CD8-positive, alpha-beta memory T cell (primary cell): ENCODE data around the gene KCNC1. TPM values are rescaled to one million over a fixed set of nuclear protein-coding genes. Genes with fewer than 3 reads are reported as not detected.

Experiments
- CTCF ChIA-PET: fragments of 350-600 bp; sonication (Branson Sonifier 250); formaldehyde crosslinking; loops from one replicate; lab custom pipeline; 2021; ENCODE audit warnings: antibody characterized with exemption; lab: Charles Lee
- POLR2A ChIA-PET: fragments of 350-600 bp; sonication (Branson Sonifier 250); formaldehyde crosslinking; loops from one replicate; lab custom pipeline; 2021; ENCODE audit warnings: antibody characterized with exemption; lab: Charles Lee
- DNase-seq, 5 donors: peaks; one replicate each; pipeline versions ENCODE4 v3.0.0 to v3.0.0-alpha.2; 2020 to 2022; ENCODE audit warnings: mixed read lengths in 1 of 5
- H3K27ac ChIP-seq: one replicate; pipeline ENCODE4 v1.7.0; 2013; ENCODE audit warnings: low read depth, mild to moderate bottlenecking, low read length, moderate library complexity
- H3K27me3 ChIP-seq: 2 replicates; pipeline ENCODE4 v1.7.0; 2013; ENCODE audit warnings: low read length, mild to moderate bottlenecking; ENCODE audit not compliant: insufficient read depth, poor library complexity, severe bottlenecking
- H3K36me3 ChIP-seq: 2 replicates; pipeline ENCODE4 v1.7.0; 2013; ENCODE audit warnings: mild to moderate bottlenecking, low read length, moderate library complexity; ENCODE audit not compliant: insufficient read depth
- H3K4me1 ChIP-seq: 2 replicates; pipeline ENCODE4 v1.7.0; 2013; ENCODE audit warnings: mild to moderate bottlenecking, low read length, moderate library complexity; ENCODE audit not compliant: insufficient read depth
- H3K4me3 ChIP-seq: 2 replicates; pipeline ENCODE4 v1.7.0; 2013; ENCODE audit warnings: mild to moderate bottlenecking, low read length
- H3K9me3 ChIP-seq: 2 replicates; pipeline ENCODE4 v1.7.0; 2013; ENCODE audit warnings: mild to moderate bottlenecking, low read length
- H3K27ac Mint-ChIP-seq, 8 donors: one replicate each; pipeline ENCODE4 v1.8.0; 2020 to 2021; ENCODE audit warnings: mixed read lengths in 8 of 8, mild to moderate bottlenecking in 6 of 8, inconsistent platforms in 3 of 8, moderate library complexity in 3 of 8
- H3K27me3 Mint-ChIP-seq, 2 donors: one replicate each; pipeline ENCODE4 v1.8.0; 2020 to 2021; ENCODE audit warnings: mixed read lengths in 2 of 2, mild to moderate bottlenecking in 1 of 2, moderate library complexity in 1 of 2
- H3K36me3 Mint-ChIP-seq, 3 donors: one replicate each; pipeline ENCODE4 v1.8.0; 2020 to 2021; ENCODE audit warnings: mixed read lengths in 3 of 3, inconsistent platforms in 1 of 3, mild to moderate bottlenecking in 1 of 3
- H3K4me1 Mint-ChIP-seq, 3 donors: one replicate each; pipeline ENCODE4 v1.8.0; 2020 to 2021; ENCODE audit warnings: mixed read lengths in 3 of 3, inconsistent platforms in 1 of 3, mild to moderate bottlenecking in 1 of 3
- H3K4me3 Mint-ChIP-seq, 7 donors: one replicate each; pipeline ENCODE4 v1.8.0; 2020 to 2021; ENCODE audit warnings: mixed read lengths in 7 of 7, mild to moderate bottlenecking in 6 of 7, moderate library complexity in 4 of 7, inconsistent platforms in 2 of 7
- H3K9me3 Mint-ChIP-seq, 5 donors: one replicate each; pipeline ENCODE4 v1.8.0; 2020 to 2022; ENCODE audit warnings: mixed read lengths in 5 of 5, mild to moderate bottlenecking in 3 of 5, moderate library complexity in 2 of 5, inconsistent platforms in 1 of 5
- polyA plus RNA-seq: library from polyadenylated mRNA; unstranded; fragments of 300-500 nt; fragmentation: Illumina TruSeq; gene quantifications from one replicate; pipeline ENCODE4 v1.2.3, GENCODE V29; 2021
- total RNA-seq, 2 experiments: library from RNA; stranded (reverse); gene quantifications; one replicate each; pipeline ENCODE4 v1.2.3, GENCODE V29; 2021

KCNC1 gene
- total and polyA plus RNA-seq, 3 experiments from 2014 or later: not detected

DNA sequence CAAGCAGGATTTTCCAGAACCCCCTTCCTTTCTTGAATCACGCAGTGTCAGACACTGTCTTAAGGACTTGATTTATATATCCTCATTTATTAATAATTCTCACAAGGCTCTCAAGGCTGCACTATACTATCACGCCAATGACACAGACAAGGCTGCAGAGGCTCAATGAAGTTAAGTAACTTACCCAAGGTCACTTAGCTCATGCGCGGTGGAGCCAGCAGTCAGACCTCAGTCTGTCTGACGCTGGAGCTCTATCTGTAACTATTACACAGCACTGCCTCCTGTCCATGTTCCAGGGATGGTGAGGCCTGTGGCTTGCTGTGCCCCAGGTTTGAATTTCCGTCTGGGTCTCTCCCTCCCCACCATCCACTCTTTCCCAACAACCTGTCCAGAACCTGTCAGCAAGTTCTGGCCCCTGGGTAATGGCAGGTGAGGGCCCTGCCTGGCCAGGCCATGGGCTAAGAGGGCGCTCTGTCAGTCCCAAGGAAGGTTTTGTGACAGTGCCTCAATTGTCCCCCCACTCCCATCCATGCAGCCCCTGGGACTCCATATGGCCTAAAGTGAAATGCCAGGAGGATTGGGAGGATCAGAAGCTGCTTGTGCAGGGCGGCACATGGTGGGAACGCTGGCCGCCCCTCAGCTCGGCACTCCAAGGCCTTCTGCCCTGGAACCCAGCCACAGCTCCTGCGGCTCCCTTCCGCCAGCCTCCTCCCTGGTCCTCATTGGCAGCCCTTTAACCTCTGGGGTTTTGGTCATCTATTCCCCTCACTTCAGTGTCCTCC is 8.6 kb downstream of the KCNC1 start:
- H3K27ac Mint-ChIP-seq: no peak overlapping the region
- no peak overlapping the region for H3K27ac ChIP-seq
- CTCF ChIA-PET: no interaction called here
- no peak overlapping the region for H3K4me3 ChIP-seq
- peak in 1 of 5 donors; percentile 7 for DNase-seq
- no peaks in the 10 kb centered on the region for H3K4me1 Mint-ChIP-seq
- peaks cover 0 to 2% (median 0%) of the 10 kb centered on the region in 5 donors for H3K9me3 Mint-ChIP-seq
- no peaks in the 10 kb centered on the region for H3K27me3 ChIP-seq
- no peaks in the 10 kb centered on the region for H3K9me3 ChIP-seq
- no peaks in the 10 kb centered on the region for H3K36me3 Mint-ChIP-seq
- peaks cover 11 to 34% of the 10 kb centered on the region in 2 donors for H3K27me3 Mint-ChIP-seq
- no peaks in the 10 kb centered on the region for H3K4me1 ChIP-seq
- no peaks in the 10 kb centered on the region for H3K36me3 ChIP-seq
- H3K4me3 Mint-ChIP-seq: no peak overlapping the region
- POLR2A ChIA-PET: no interaction called here

DNA sequence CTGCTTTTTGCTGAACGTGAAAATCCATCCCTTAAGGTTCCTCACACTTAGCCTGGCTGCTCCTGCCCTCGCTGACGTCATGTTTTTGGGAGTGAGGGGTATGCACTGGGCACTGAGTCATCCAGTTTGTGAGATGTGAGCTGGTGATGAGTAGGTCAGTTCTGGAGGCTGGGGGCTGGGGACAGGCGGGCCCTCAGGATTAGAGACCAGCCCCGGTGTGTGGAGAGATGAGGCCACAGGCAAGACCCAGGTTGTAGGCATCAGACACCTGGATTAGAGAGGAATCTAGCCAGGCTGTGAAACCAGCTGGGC is 9.2 kb downstream of the KCNC1 start:
- Mint-ChIP-seq H3K4me1 (no peaks in the 10 kb centered on the region), H3K36me3 (no peaks in the 10 kb centered on the region), H3K9me3 (peaks cover 0 to 2% (median 0%) of the 10 kb centered on the region in 5 donors), H3K27me3 (peaks cover 14 to 31% of the 10 kb centered on the region in 2 donors), H3K4me3 (no peak overlapping the region), H3K27ac (no peak overlapping the region)
- Histone ChIP-seq H3K9me3 (no peaks in the 10 kb centered on the region), H3K36me3 (no peaks in the 10 kb centered on the region), H3K4me1 (no peaks in the 10 kb centered on the region), H3K27ac (no peak overlapping the region), H3K4me3 (no peak overlapping the region), H3K27me3 (no peaks in the 10 kb centered on the region)
- ChIA-PET CTCF (no interaction called here), POLR2A (no interaction called here)
- no peak for DNase-seq

DNA sequence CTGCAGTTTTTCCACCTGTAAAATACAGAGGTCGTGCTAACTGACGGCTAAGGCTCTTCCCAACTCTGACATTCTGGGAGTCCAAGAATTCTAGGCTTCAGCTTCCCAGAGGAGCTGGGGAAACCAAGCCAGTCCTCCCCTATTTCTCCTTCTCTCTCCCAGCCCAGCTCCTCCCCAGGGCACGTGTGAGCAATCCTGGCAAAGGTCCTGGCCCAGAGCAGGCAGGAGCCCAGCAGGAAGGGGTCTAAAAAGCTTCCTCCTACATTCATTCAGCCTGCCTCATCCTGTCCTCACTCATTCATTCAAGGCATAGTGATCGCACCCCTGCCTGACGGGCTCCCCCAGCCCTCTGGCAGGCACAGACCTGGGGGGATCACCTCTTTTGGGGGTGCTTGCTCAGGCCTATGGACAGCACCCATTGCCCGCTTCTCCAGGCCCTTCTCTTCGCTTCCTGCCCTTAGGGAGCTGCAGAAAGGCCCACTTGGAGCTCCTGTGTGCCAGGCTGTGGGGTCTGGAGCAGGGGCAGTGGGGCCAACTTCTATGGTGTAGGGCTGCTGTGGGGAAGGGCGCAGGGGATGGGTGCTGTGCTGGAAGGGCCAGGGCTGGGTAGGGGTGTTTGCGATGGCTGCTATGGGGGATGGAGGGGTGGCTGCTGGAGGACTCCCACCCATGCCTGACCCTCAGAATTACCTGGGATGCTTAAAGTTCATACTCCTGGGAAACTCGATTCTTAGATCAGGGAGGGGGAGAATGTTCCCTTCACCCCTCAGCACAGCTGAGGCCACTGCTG is 9.8 kb downstream of the KCNC1 start:
- H3K36me3 ChIP-seq: no peaks in the 10 kb centered on the region
- no peak overlapping the region for H3K4me3 ChIP-seq
- H3K4me1 Mint-ChIP-seq: no peaks in the 10 kb centered on the region
- DNase-seq: peak in 1 of 5 donors; percentile 41
- H3K27ac Mint-ChIP-seq: no peak overlapping the region
- ChIA-PET CTCF (no interaction called here), POLR2A (no interaction called here)
- peaks cover 0 to 2% (median 0%) of the 10 kb centered on the region in 5 donors for H3K9me3 Mint-ChIP-seq
- no peaks in the 10 kb centered on the region for H3K36me3 Mint-ChIP-seq
- H3K27me3 Mint-ChIP-seq: peaks cover 16 to 31% of the 10 kb centered on the region in 2 donors
- no peaks in the 10 kb centered on the region for H3K9me3 ChIP-seq
- H3K27ac ChIP-seq: no peak overlapping the region
- no peaks in the 10 kb centered on the region for H3K4me1 ChIP-seq
- no peaks in the 10 kb centered on the region for H3K27me3 ChIP-seq
- no peak overlapping the region for H3K4me3 Mint-ChIP-seq

DNA sequence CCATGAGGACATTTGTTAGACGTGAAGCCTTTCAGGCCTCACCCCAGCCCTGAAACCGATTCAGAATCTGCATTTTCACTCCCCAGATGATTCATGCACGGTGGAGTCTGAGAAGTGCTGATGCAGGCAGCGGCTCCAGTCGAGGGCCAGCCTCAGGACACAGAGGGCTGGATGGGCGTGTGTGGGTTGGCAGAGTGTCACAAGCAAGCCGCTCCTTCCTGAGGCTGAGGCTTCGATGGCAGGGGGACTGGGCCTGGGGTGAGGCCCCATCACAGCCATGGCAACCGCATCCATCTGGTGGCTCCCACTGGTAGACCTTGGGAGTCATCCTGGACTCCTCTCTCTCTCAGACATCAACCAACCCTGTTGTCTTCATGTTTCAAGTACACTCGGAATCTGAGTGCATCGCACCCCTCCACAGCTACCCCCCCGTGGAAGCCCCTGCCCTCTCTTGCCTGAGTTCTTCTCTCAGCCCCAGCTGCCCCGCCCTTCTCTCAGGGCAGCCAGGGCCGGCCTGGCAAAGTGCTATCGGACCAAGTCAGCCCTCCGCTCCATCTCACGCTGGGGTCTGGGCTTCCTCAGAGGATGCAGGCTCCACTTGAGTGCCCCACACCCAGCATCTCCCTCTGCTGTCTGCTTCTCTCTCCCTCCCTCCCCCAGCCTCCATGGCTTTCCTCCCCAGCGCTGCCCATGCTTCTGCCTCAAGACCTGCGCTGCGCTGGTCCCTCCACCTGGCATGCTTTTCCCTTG is 10.6 kb downstream of the KCNC1 start:
- CTCF ChIA-PET: interaction anchor here (2.5 kb wide), 1 partner anchor 14 kb away, joined by 8 read pairs; no protein-coding TSS in a partner anchor
- Mint-ChIP-seq H3K4me3 (no peak overlapping the region), H3K36me3 (no peaks in the 10 kb centered on the region), H3K9me3 (peaks cover 0 to 2% (median 0%) of the 10 kb centered on the region in 5 donors), H3K4me1 (no peaks in the 10 kb centered on the region), H3K27ac (no peak overlapping the region), H3K27me3 (peaks cover 14 to 31% of the 10 kb centered on the region in 2 donors)
- Histone ChIP-seq H3K9me3 (no peaks in the 10 kb centered on the region), H3K27ac (no peak overlapping the region), H3K36me3 (no peaks in the 10 kb centered on the region), H3K4me3 (no peak overlapping the region), H3K27me3 (no peaks in the 10 kb centered on the region), H3K4me1 (no peaks in the 10 kb centered on the region)
- POLR2A ChIA-PET: no interaction called here
- peak in 1 of 5 donors; percentile 28 for DNase-seq

DNA sequence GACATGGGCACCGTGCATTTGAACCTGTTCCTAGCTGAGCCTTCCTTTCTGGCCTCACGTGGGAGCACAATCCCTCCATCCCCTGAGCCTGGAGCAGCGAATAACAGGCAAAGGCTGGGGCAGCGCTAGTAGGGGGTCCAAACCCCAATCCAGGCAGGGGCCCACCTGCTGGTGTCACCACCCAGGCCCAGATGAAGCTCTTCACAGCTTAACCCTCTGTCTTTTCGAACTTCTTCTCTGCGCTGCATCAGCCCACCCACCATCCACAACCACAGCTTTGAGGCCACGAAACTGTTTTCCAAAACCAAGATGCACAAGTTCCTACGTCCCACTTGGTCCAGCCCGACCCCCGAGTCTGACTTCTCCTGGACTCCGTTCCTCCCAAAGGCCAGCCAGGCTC is 11.5 kb downstream of the KCNC1 start:
- H3K27ac ChIP-seq: no peak overlapping the region
- no peaks in the 10 kb centered on the region for H3K36me3 Mint-ChIP-seq
- no peaks in the 10 kb centered on the region for H3K4me1 Mint-ChIP-seq
- no peaks in the 10 kb centered on the region for H3K27me3 ChIP-seq
- no peaks in the 10 kb centered on the region for H3K4me1 ChIP-seq
- ChIA-PET POLR2A (no interaction called here), CTCF (interaction anchor here (2.5 kb wide), 1 partner anchor 15 kb away, joined by 8 read pairs; no protein-coding TSS in a partner anchor)
- no peaks in the 10 kb centered on the region for H3K9me3 ChIP-seq
- no peaks in the 10 kb centered on the region for H3K36me3 ChIP-seq
- peak in 1 of 5 donors; percentile 14 for DNase-seq
- no peak overlapping the region for H3K4me3 Mint-ChIP-seq
- peaks cover 0 to 2% (median 0%) of the 10 kb centered on the region in 5 donors for H3K9me3 Mint-ChIP-seq
- no peak overlapping the region for H3K27ac Mint-ChIP-seq
- H3K27me3 Mint-ChIP-seq: peaks cover 17 to 35% of the 10 kb centered on the region in 2 donors
- H3K4me3 ChIP-seq: no peak overlapping the region

DNA sequence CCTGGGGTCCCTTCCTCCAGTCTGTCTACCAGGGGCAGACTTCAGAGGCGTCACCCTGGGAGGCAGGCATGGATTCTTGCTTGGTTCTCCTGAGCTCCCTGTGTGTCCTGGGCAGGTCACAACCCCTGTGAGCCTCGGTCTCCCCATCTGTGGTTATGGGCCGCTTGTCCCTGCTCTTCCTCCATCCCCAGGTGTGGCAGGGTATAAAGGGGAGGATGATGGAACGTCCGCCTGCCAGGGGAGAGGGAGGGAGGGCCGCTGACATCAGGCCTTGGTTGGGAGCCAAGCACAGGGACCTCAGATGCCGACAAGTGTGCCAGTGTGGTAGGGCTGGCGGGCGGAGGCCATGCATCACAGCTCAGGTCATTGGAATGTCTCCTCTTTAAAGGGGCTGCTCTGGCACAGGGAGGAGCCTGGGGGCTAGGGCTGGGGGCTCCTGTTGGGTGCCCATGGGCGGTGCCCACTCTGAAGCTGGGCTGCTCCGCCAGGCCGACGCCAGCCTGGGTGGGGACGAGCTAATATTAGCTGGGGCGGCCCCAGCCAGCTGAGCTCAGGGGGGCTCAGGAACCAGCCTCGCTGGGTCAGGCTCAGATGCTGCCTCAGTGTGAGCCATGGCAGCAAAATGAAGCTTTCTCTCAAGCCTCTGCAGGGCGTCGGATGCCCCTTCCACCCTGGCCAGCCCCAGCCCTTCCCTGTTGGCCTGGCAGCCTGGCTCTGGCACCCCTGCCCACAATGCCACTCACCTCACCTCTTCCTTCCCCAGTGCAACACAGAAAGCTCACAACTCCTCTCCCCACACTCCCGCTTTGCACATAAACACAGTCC is 12.8 kb downstream of the KCNC1 start:
- Histone ChIP-seq H3K27me3 (no peaks in the 10 kb centered on the region), H3K4me3 (no peak overlapping the region), H3K4me1 (no peaks in the 10 kb centered on the region), H3K9me3 (no peaks in the 10 kb centered on the region), H3K36me3 (no peaks in the 10 kb centered on the region), H3K27ac (no peak overlapping the region)
- H3K27me3 Mint-ChIP-seq: peaks cover 18 to 36% of the 10 kb centered on the region in 2 donors
- POLR2A ChIA-PET: no interaction called here
- H3K27ac Mint-ChIP-seq: no peak overlapping the region
- peak in 1 of 5 donors; percentile 23 for DNase-seq
- CTCF ChIA-PET: interaction anchor here (2.5 kb wide), 1 partner anchor 16 kb away, joined by 8 read pairs; no protein-coding TSS in a partner anchor
- H3K9me3 Mint-ChIP-seq: peaks cover 0 to 2% (median 0%) of the 10 kb centered on the region in 5 donors
- H3K4me3 Mint-ChIP-seq: no peak overlapping the region
- H3K4me1 Mint-ChIP-seq: no peaks in the 10 kb centered on the region
- H3K36me3 Mint-ChIP-seq: no peaks in the 10 kb centered on the region

DNA sequence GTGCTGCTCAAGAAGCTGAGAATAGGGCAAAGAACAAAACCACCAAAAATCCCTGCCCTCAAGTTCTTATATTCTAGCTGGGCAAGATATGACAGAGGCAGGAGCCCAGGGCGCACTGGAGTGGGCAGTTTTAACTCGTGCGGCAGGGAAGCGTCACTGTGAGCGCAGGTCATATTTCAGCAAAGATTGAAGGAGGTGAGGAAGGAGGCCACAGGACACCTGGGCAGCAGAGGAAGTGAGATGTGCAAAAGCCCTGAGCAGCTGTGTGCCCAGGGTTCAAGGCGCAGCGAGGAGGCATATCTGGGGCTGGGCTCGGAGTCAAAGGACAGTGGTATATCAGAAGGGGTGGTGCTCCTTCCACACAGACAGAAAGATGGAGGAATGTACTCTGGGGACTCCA is 13.5 kb downstream of the KCNC1 start:
- ChIA-PET CTCF (no interaction called here), POLR2A (no interaction called here)
- peaks cover 18 to 33% of the 10 kb centered on the region in 2 donors for H3K27me3 Mint-ChIP-seq
- no peaks in the 10 kb centered on the region for H3K4me1 ChIP-seq
- H3K36me3 ChIP-seq: no peaks in the 10 kb centered on the region
- peak in 1 of 5 donors; percentile 8 for DNase-seq
- H3K27me3 ChIP-seq: no peaks in the 10 kb centered on the region
- H3K9me3 Mint-ChIP-seq: peaks cover 0 to 2% (median 0%) of the 10 kb centered on the region in 5 donors
- no peaks in the 10 kb centered on the region for H3K36me3 Mint-ChIP-seq
- no peak overlapping the region for H3K4me3 Mint-ChIP-seq
- no peaks in the 10 kb centered on the region for H3K4me1 Mint-ChIP-seq
- no peak overlapping the region for H3K27ac ChIP-seq
- no peak overlapping the region for H3K4me3 ChIP-seq
- H3K27ac Mint-ChIP-seq: no peak overlapping the region
- no peaks in the 10 kb centered on the region for H3K9me3 ChIP-seq
